Osteocyte (in vitro differentiated cells): ENCODE results near the gene RICTOR. TPM values are rescaled to one million over a fixed set of nuclear protein-coding genes. Genes with fewer than 3 reads are reported as not detected.

Experiments used
- DNase-seq: peaks from one replicate; pipeline ENCODE4 v3.0.0; 2021; ENCODE audit warnings: mixed read lengths; ENCODE audit not compliant: unreplicated experiment; ENCODE audit errors: extremely low spot score
- H3K27ac Mint-ChIP-seq: one replicate; pipeline ENCODE4 v1.8.0; 2021; ENCODE audit warnings: mild to moderate bottlenecking, mixed read lengths; ENCODE audit not compliant: unreplicated experiment
- H3K27me3 Mint-ChIP-seq: one replicate; pipeline ENCODE4 v1.8.0; 2021; ENCODE audit warnings: mixed read lengths; ENCODE audit not compliant: unreplicated experiment
- H3K36me3 Mint-ChIP-seq: one replicate; pipeline ENCODE4 v1.8.0; 2021; ENCODE audit warnings: mixed read lengths; ENCODE audit not compliant: unreplicated experiment
- H3K4me1 Mint-ChIP-seq: one replicate; pipeline ENCODE4 v1.8.0; 2021; ENCODE audit warnings: mixed read lengths; ENCODE audit not compliant: unreplicated experiment
- H3K4me3 Mint-ChIP-seq: one replicate; pipeline ENCODE4 v1.8.0; 2021; ENCODE audit warnings: mild to moderate bottlenecking, moderate library complexity, mixed read lengths; ENCODE audit not compliant: unreplicated experiment
- H3K9me3 Mint-ChIP-seq: one replicate; pipeline ENCODE4 v1.8.0; 2021; ENCODE audit warnings: mixed read lengths; ENCODE audit not compliant: unreplicated experiment
- total RNA-seq: library from RNA; stranded (reverse); gene quantifications from 2 replicates; pipeline ENCODE4 v1.2.1, GENCODE V29; 2021
- TF ChIP-seq, protein P1 (sequence below): fragments of 200-600 bp; sonication (generic); IDR thresholded peaks from 2 replicates; pipeline ENCODE4 v1.5.0; 2021; ENCODE audit warnings: antibody characterized with exemption, mild to moderate bottlenecking, moderate library complexity

The RICTOR gene
- total RNA-seq, 1 donor from 2014 or later = 31.2 TPM

DNA sequence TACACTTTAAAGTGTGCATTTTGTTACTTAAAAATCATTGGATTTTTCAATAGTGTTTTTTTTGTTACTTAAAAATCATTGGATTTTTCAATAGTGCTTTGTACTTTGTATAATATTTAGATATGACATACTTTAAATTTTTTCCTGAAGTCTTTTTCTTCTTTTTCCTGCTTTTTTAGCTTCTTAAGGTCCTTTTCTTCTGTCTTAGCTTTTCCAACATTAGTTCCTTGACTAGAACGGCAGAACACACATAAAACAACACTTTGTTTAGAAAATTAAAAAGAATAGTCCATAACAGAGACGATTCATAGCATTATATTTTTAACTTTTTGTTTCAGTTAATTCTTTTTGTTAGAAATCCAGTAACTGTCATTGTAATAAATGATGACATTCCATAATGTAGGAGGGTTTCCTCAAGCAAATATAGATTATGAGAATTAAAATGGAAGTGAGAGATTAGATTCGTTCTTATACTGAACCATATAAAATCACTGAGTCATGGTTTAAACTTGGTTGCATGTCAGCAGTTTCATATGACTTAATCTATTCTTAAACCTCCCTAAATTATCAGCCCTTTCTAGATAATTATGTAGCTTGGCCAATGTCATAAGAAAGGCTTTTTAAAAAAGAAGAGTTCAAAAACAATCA lies 45.3 kb upstream of the RICTOR start:
- TF ChIP-seq, protein P1, sequence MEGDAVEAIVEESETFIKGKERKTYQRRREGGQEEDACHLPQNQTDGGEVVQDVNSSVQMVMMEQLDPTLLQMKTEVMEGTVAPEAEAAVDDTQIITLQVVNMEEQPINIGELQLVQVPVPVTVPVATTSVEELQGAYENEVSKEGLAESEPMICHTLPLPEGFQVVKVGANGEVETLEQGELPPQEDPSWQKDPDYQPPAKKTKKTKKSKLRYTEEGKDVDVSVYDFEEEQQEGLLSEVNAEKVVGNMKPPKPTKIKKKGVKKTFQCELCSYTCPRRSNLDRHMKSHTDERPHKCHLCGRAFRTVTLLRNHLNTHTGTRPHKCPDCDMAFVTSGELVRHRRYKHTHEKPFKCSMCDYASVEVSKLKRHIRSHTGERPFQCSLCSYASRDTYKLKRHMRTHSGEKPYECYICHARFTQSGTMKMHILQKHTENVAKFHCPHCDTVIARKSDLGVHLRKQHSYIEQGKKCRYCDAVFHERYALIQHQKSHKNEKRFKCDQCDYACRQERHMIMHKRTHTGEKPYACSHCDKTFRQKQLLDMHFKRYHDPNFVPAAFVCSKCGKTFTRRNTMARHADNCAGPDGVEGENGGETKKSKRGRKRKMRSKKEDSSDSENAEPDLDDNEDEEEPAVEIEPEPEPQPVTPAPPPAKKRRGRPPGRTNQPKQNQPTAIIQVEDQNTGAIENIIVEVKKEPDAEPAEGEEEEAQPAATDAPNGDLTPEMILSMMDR = no peak
- Mint-ChIP-seq H3K36me3 (no peaks in the 10 kb centered on the region), H3K4me1 (peaks cover 5% of the 10 kb centered on the region), H3K27ac (peak overlapping the region; percentile 80), H3K9me3 (no peaks in the 10 kb centered on the region), H3K4me3 (no peak overlapping the region), H3K27me3 (no peaks in the 10 kb centered on the region)
- DNase-seq = no peak

DNA sequence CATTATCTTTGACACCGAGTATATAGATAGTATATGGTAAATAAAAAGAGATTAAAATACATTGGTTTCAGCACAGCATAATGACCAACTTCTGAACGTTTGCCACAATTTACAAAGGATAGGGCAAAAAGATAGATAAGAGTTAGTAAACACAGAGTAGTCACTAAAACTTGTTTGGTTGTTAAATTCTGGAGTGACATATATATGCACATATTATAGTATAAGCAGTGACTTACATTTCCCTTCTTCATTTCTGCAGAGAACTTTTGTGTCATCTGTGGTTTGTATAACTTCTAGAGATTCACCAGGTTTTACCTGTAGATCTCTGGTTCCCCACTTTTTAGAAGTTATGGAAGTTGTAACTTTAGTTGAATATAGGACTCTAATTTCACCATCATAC lies 44.4 kb upstream of the RICTOR start:
- Mint-ChIP-seq H3K4me3 (no peak overlapping the region), H3K4me1 (peaks cover 5% of the 10 kb centered on the region), H3K36me3 (no peaks in the 10 kb centered on the region), H3K27me3 (no peaks in the 10 kb centered on the region), H3K9me3 (no peaks in the 10 kb centered on the region), H3K27ac (no peak overlapping the region)
- DNase-seq = no peak
- TF ChIP-seq, protein P1 = no peak

DNA sequence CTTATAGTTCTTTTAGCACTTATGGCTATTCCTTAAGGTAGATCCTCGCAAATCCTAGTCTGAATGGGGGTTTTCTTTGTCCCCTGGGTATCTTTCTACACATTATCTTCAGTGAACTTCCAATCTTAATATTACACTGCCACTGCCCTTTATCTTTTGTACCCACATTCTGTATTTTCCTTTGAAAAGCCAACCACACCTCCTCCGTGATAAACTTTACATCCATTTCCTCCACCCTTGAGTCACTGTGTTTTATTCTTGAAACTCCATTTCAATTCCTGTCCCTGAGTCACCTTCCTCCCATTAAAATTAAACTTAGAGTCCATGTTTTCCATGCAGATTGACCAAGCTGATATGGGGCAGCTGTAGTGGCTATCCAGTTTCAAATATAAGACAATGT lies 43.2 kb upstream of the RICTOR start:
- no peaks in the 10 kb centered on the region for H3K36me3 Mint-ChIP-seq
- no peaks in the 10 kb centered on the region for H3K9me3 Mint-ChIP-seq
- no peak overlapping the region for H3K4me3 Mint-ChIP-seq
- TF ChIP-seq, protein P1 = no peak
- no peak overlapping the region for H3K27ac Mint-ChIP-seq
- H3K4me1 Mint-ChIP-seq = peaks cover 5% of the 10 kb centered on the region
- H3K27me3 Mint-ChIP-seq = no peaks in the 10 kb centered on the region
- no peak for DNase-seq

DNA sequence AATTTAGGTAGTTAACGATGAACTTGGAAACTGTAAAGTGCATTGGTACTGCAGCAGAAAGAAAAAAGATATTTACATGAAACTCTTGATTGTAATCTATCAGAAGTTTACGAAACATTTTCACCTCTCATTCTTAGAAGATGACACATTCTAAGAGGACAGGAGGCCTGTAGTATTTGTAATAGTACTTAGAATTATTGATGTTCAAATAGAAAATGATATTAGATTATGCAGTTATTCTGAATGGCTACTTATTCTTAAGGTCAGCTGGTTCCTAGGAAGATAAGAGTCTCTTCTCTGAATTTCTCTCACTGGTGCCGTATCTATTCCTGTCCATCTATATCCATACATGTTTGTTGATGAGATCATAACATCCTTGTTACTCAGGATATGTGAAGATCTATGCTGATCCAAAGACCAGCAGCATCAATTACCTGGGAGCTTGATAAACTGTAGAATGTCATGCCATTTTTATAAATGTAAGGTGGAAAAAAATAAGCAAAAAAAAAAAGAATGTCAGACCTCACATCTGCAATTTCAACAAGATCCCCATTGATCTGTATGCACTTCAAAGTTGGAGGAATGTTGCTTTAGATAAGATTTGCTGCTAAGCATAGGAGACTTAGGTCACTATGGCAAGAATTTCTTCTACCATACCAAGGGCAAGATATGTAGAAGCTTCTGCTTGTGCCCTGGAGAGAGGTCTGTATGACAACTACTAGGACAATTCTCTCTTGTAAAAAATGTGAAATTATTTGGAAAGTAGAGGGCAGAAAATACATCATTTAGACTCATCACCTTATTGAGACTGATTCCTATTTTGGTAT lies 42.4 kb upstream of the RICTOR start:
- DNase-seq = no peak
- Mint-ChIP-seq H3K4me1 (peaks cover 5% of the 10 kb centered on the region), H3K36me3 (no peaks in the 10 kb centered on the region), H3K4me3 (no peak overlapping the region), H3K9me3 (no peaks in the 10 kb centered on the region), H3K27ac (no peak overlapping the region), H3K27me3 (no peaks in the 10 kb centered on the region)
- TF ChIP-seq, protein P1 = no peak

DNA sequence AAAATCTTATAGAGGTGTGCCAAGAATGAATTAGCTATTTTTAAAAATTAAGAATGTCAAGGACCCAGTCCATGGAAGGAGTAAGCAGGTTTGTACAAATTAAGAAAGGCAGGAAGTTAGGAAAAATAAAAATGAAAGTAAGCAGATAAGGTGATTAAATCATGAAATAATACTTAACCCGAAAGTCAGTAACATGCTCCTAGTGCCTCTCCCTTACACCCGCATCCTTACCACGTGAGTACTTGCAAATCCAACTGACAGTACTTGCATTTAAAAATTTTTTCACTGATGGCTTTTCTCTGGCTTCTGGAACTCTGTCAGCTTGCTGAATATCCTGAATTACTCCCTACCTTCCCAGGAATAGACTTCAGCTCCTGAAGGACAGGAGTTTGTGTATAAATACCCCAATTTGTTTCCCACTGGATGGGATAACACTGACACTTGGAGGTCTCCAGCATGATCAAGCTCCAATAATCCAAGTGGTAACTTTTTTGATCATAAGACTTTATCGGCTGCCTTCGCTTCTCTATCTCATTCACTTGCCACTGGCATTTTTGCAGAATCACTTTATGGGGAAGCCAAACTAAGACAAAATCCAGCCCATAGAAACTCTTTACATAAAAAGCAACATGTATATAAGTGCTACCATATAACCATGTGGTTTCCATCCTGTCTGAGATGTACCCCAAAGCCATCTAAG lies 41.6 kb upstream of the RICTOR start:
- H3K4me1 Mint-ChIP-seq = peaks cover 5% of the 10 kb centered on the region
- H3K9me3 Mint-ChIP-seq = no peaks in the 10 kb centered on the region
- DNase-seq = no peak
- H3K27me3 Mint-ChIP-seq = no peaks in the 10 kb centered on the region
- no peak overlapping the region for H3K27ac Mint-ChIP-seq
- TF ChIP-seq, protein P1 = no peak
- no peaks in the 10 kb centered on the region for H3K36me3 Mint-ChIP-seq
- no peak overlapping the region for H3K4me3 Mint-ChIP-seq
